ENCODE measurements around the gene PCYT1B.

The PCYT1B gene

GRCh38 chrX:24647257-24648058 lies at the start of gene PCYT1B:
PCYT1B (minus strand) TSS chrX:24647347; CDS start chrX:24647105, 242 bp downstream.
- Histone ChIP-seq H3K4me3 (peak within 1 kb of the TSS in 4 of 10 experiments; percentile 21 to 49 (median 24); a peak in 7 of 20 replicates), H4K20me1 (no peaks in the 10 kb centered on the region), H3K4me1 (peaks cover 6 to 8% (median 7%) of the 10 kb centered on the region in 10 experiments; a peak in 11 of 20 replicates), H3K27ac (no peak within 1 kb of the TSS), H3K36me3 (no peaks in the 10 kb centered on the region), H3K9ac (peak within 1 kb of the TSS in 2 of 11 experiments; percentile 4 to 32; a peak in 1 of 22 replicates), H3K4me2 (peak within 1 kb of the TSS; percentile 44 to 74 (median 62)), H3K27me3 (peaks cover 15 to 38% (median 34%) of the 10 kb centered on the region in 11 experiments), H3K9me3 (replicated peaks in 1 of 11) (0 out of 22 replicates have a peak, but pooled peaks cover 0 to 6% (median 0%) of the 10 kb centered on the region in 11 experiments)
- no peak for TF ChIP-seq Cebpa-rat (IDR thresholded peaks at IDR 0.05)

- TF ChIP-seq Cebpa-rat (IDR thresholded peaks at IDR 0.05), result no peak
- Histone ChIP-seq H3K4me2 (peak overlapping the region in 4 of 11 experiments; percentile 65 to 69 (median 67); a peak in 5 of 22 replicates), H3K27me3 (peaks cover 0 to 8% (median 0%) of the 10 kb centered on the region in 11 experiments; a peak in 2 of 22 replicates), H3K4me1 (peaks cover 5 to 20% (median 14%) of the 10 kb centered on the region in 10 experiments; a peak in 15 of 20 replicates), H3K36me3 (peaks cover 0 to 35% (median 19%) of the 10 kb centered on the region in 11 experiments; a peak in 16 of 22 replicates), H3K9ac (no peak overlapping the region), H3K27ac (no peak overlapping the region), H4K20me1 (peaks cover 0 to 49% (median 32%) of the 10 kb centered on the region in 11 experiments; a peak in 14 of 22 replicates), H3K9me3 (replicated peaks in 1 of 11) (no peaks in the 10 kb centered on the region), H3K4me3 (no peak overlapping the region)
These were observed 49.1 kb upstream of the PCYT1B start for GRCh38 chrX:24696294-24696693.

- Histone ChIP-seq H4K20me1 (peaks cover 0 to 49% (median 32%) of the 10 kb centered on the region in 11 experiments; a peak in 14 of 22 replicates), H3K9me3 (replicated peaks in 1 of 11) (no peaks in the 10 kb centered on the region), H3K4me3 (peak overlapping the region; percentile 64 to 80 (median 76)), H3K9ac (peak overlapping the region; percentile 75 to 87 (median 83); a peak in 21 of 22 replicates), H3K4me1 (peaks cover 5 to 20% (median 14%) of the 10 kb centered on the region in 10 experiments; a peak in 15 of 20 replicates), H3K27me3 (peaks cover 0 to 8% (median 0%) of the 10 kb centered on the region in 11 experiments; a peak in 2 of 22 replicates), H3K27ac (peak overlapping the region in 5 of 11 experiments; percentile 76 to 85 (median 82); a peak in 7 of 22 replicates), H3K4me2 (peak overlapping the region; percentile 61 to 79 (median 68)), H3K36me3 (peaks cover 0 to 21% (median 6%) of the 10 kb centered on the region in 11 experiments; a peak in 13 of 22 replicates)
- no peak for TF ChIP-seq Cebpa-rat (IDR thresholded peaks at IDR 0.05)
These were observed 47.7 kb upstream of the PCYT1B start for GRCh38 chrX:24694825-24695224.

GRCh38 chrX:24693453-24694202 lies 46.5 kb upstream of the PCYT1B start, which contains the start of gene POLA1:
POLA1 (plus strand) TSS chrX:24693918; CDS start chrX:24693962, 44 bp downstream.
- H4K20me1 ChIP-seq, result peaks cover 0 to 40% (median 27%) of the 10 kb centered on the region in 11 experiments; a peak in 14 of 22 replicates
- peak within 1 kb of the TSS; percentile 61 to 79 (median 68) for H3K4me2 ChIP-seq

GRCh38 chrX:24692305-24692704 lies 45.2 kb upstream of the PCYT1B start:
- TF ChIP-seq Cebpa-rat (IDR thresholded peaks at IDR 0.05), result no peak
- Histone ChIP-seq H4K20me1 (peaks cover 0 to 27% (median 18%) of the 10 kb centered on the region in 11 experiments; a peak in 14 of 22 replicates), H3K4me3 (no peak overlapping the region), H3K4me1 (peaks cover 5 to 20% (median 14%) of the 10 kb centered on the region in 10 experiments; a peak in 15 of 20 replicates), H3K27ac (no peak overlapping the region), H3K4me2 (no peak overlapping the region), H3K9ac (no peak overlapping the region), H3K27me3 (peaks cover 0 to 8% (median 0%) of the 10 kb centered on the region in 11 experiments; a peak in 2 of 22 replicates), H3K36me3 (peaks cover 0 to 11% (median 0%) of the 10 kb centered on the region in 11 experiments; a peak in 2 of 22 replicates), H3K9me3 (replicated peaks in 1 of 11) (no peaks in the 10 kb centered on the region)

More at GRCh38 chrX:24693453-24694202, 46.5 kb upstream of the PCYT1B start, which contains the start of gene POLA1:
- H3K4me3 ChIP-seq, result peak within 1 kb of the TSS; percentile 64 to 80 (median 76)
- peaks cover 5 to 20% (median 14%) of the 10 kb centered on the region in 10 experiments; a peak in 15 of 20 replicates for H3K4me1 ChIP-seq
- TF ChIP-seq Cebpa-rat (IDR thresholded peaks at IDR 0.05), result no peak
- H3K36me3 ChIP-seq, result peaks cover 0 to 11% (median 0%) of the 10 kb centered on the region in 11 experiments; a peak in 2 of 22 replicates
- H3K27me3 ChIP-seq, result peaks cover 0 to 8% (median 0%) of the 10 kb centered on the region in 11 experiments; a peak in 2 of 22 replicates
- H3K27ac ChIP-seq, result peak within 1 kb of the TSS; percentile 50 to 85 (median 78); a peak in 21 of 22 replicates
- peak within 1 kb of the TSS; percentile 75 to 87 (median 83) for H3K9ac ChIP-seq
- no peaks in the 10 kb centered on the region for H3K9me3 ChIP-seq (replicated peaks in 1 of 11)

GRCh38 chrX:24684048-24684447 lies 36.9 kb upstream of the PCYT1B start:
- no peaks in the 10 kb centered on the region for H3K4me1 ChIP-seq
- H3K27ac ChIP-seq, result no peak overlapping the region
- no peaks in the 10 kb centered on the region for H3K36me3 ChIP-seq
- H3K27me3 ChIP-seq, result peaks cover 0 to 6% (median 0%) of the 10 kb centered on the region in 11 experiments; a peak in 4 of 22 replicates
- no peak overlapping the region for H3K4me3 ChIP-seq
- no peak for TF ChIP-seq Cebpa-rat (IDR thresholded peaks at IDR 0.05)
- no peaks in the 10 kb centered on the region for H4K20me1 ChIP-seq
- H3K4me2 ChIP-seq, result no peak overlapping the region
- no peak overlapping the region for H3K9ac ChIP-seq
- H3K9me3 ChIP-seq (replicated peaks in 1 of 11), result no peaks in the 10 kb centered on the region

GRCh38 chrX:24682739-24683432 lies 35.7 kb upstream of the PCYT1B start:
- Histone ChIP-seq H3K27ac (no peak overlapping the region), H3K9me3 (replicated peaks in 1 of 11) (no peaks in the 10 kb centered on the region)
- 0 out of 22 replicates have a peak, but pooled peaks of 1 of the 11 experiments have one; percentile 7 for TF ChIP-seq Cebpa-rat (IDR thresholded peaks at IDR 0.05)

More at GRCh38 chrX:24682739-24683432, 35.7 kb upstream of the PCYT1B start:
- H3K4me3 ChIP-seq, result no peak overlapping the region
- no peak overlapping the region for H3K9ac ChIP-seq
- peaks cover 0 to 6% (median 0%) of the 10 kb centered on the region in 11 experiments; a peak in 4 of 22 replicates for H3K27me3 ChIP-seq
- H3K4me1 ChIP-seq, result no peaks in the 10 kb centered on the region
- no peaks in the 10 kb centered on the region for H4K20me1 ChIP-seq
- H3K36me3 ChIP-seq, result no peaks in the 10 kb centered on the region
- no peak overlapping the region for H3K4me2 ChIP-seq

Data from BLaER1 treated with 17β-estradiol and CSF1 and Interleukin-3, amounts not matched to agents 10 nM and 100 nM (cell line).